OCI-LY3 (cell line): ENCODE measurements around the gene HMCN1.

Experiments used
- CTCF ChIP-seq: fragments of 200-600, 300-600 bp; sonication (generic); IDR thresholded peaks from 2 replicates; pipeline ENCODE4 v1.5.1; 2014; ENCODE audit warnings: antibody characterized with exemption, low read length, low read depth
- EZH2phosphoT487 ChIP-seq: fragments of 200-600 bp; shearing (Covaris generic); IDR thresholded peaks from 2 replicates; pipeline ENCODE4 v1.6.1; 2018; ENCODE audit warnings: antibody characterized with exemption, mixed run types, low read depth

GRCh38 chr1:185938396-185938795 is 204.2 kb downstream of the HMCN1 start:
- TF ChIP-seq CTCF (no peak), EZH2phosphoT487 (no peak)
